ENCODE results near the gene HSPA12A.
"Not testable (repeated sequence)": the region's sequence is repeated elsewhere in the genome, so short reads cannot be mapped to it uniquely, and the experiment has no call there.

The HSPA12A gene

GRCh38 chr10:116719804-116720203 is 22.6 kb downstream of the HSPA12A start:
- no peak for DNase-seq (ENCODE audit: low read depth, low spot score)
- H3K27ac ChIP-seq: no peak overlapping the region

GRCh38 chr10:116718058-116718457 is 24.3 kb downstream of the HSPA12A start:
- DNase-seq (ENCODE audit: low read depth, low spot score): no peak
- H3K27ac ChIP-seq: no peak overlapping the region

- no peak overlapping the region for H3K27ac ChIP-seq
- no peak for DNase-seq (ENCODE audit: low read depth, low spot score)
Observed at GRCh38 chr10:116716381-116716780, 26.0 kb downstream of the HSPA12A start.

GRCh38 chr10:116715839-116716377 is 26.5 kb downstream of the HSPA12A start:
- no peak for DNase-seq (ENCODE audit: low read depth, low spot score)
- no peak overlapping the region for H3K27ac ChIP-seq

- H3K27ac ChIP-seq: no peak overlapping the region
- no peak for DNase-seq (ENCODE audit: low read depth, low spot score)
Observed at GRCh38 chr10:116715341-116715740, 27.0 kb downstream of the HSPA12A start.

GRCh38 chr10:116713846-116714245 is 28.5 kb downstream of the HSPA12A start:
- no peak overlapping the region for H3K27ac ChIP-seq
- DNase-seq (ENCODE audit: low read depth, low spot score): no peak

- H3K27ac ChIP-seq: no peak overlapping the region
- no peak for DNase-seq (ENCODE audit: low read depth, low spot score)
Observed at GRCh38 chr10:116712989-116713543, 29.3 kb downstream of the HSPA12A start.

GRCh38 chr10:116712519-116712918 is 29.8 kb downstream of the HSPA12A start:
- H3K27ac ChIP-seq: no peak overlapping the region
- no peak for DNase-seq (ENCODE audit: low read depth, low spot score)

- not testable (repeated sequence) for DNase-seq (ENCODE audit: low read depth, low spot score); H3K27ac ChIP-seq
Observed at GRCh38 chr10:116711803-116712202, 30.6 kb downstream of the HSPA12A start.

GRCh38 chr10:116710076-116710475 is 32.3 kb downstream of the HSPA12A start:
- no peak overlapping the region for H3K27ac ChIP-seq
- no peak for DNase-seq (ENCODE audit: low read depth, low spot score)

GRCh38 chr10:116708877-116709276 is 33.5 kb downstream of the HSPA12A start:
- no peak overlapping the region for H3K27ac ChIP-seq

GRCh38 chr10:116708391-116708821 is 34.0 kb downstream of the HSPA12A start:
- H3K27ac ChIP-seq: no peak overlapping the region
- DNase-seq (ENCODE audit: low read depth, low spot score): no peak

More at GRCh38 chr10:116708877-116709276, 33.5 kb downstream of the HSPA12A start:
- no peak for DNase-seq (ENCODE audit: low read depth, low spot score)

- no peak overlapping the region for H3K27ac ChIP-seq
- no peak for DNase-seq (ENCODE audit: low read depth, low spot score)
Observed at GRCh38 chr10:116707981-116708380, 34.4 kb downstream of the HSPA12A start.

- DNase-seq (ENCODE audit: low read depth, low spot score): no peak
- H3K27ac ChIP-seq: no peak overlapping the region
Observed at GRCh38 chr10:116706281-116706680, 36.1 kb downstream of the HSPA12A start.

GRCh38 chr10:116705498-116705897 is 36.9 kb downstream of the HSPA12A start:
- DNase-seq (ENCODE audit: low read depth, low spot score): no peak
- no peak overlapping the region for H3K27ac ChIP-seq

- no peak for DNase-seq (ENCODE audit: low read depth, low spot score)
- H3K27ac ChIP-seq: no peak overlapping the region
Observed at GRCh38 chr10:116704926-116705325, 37.4 kb downstream of the HSPA12A start.

- no peak overlapping the region for H3K27ac ChIP-seq
- no peak for DNase-seq (ENCODE audit: low read depth, low spot score)
Observed at GRCh38 chr10:116702165-116702564, 40.2 kb downstream of the HSPA12A start.

GRCh38 chr10:116699471-116700150 is 42.8 kb downstream of the HSPA12A start:
- no peak for DNase-seq (ENCODE audit: low read depth, low spot score)

GRCh38 chr10:116699049-116699448 is 43.3 kb downstream of the HSPA12A start:
- H3K27ac ChIP-seq: no peak overlapping the region
- no peak for DNase-seq (ENCODE audit: low read depth, low spot score)

More at GRCh38 chr10:116699471-116700150, 42.8 kb downstream of the HSPA12A start:
- no peak overlapping the region for H3K27ac ChIP-seq

- no peak overlapping the region for H3K27ac ChIP-seq
- DNase-seq (ENCODE audit: low read depth, low spot score): no peak
Observed at GRCh38 chr10:116698364-116698763, 44.0 kb downstream of the HSPA12A start.

GRCh38 chr10:116697816-116698215 is 44.5 kb downstream of the HSPA12A start:
- no peak overlapping the region for H3K27ac ChIP-seq
- no peak for DNase-seq (ENCODE audit: low read depth, low spot score)

GRCh38 chr10:116696919-116697318 is 45.4 kb downstream of the HSPA12A start:
- no peak for DNase-seq (ENCODE audit: low read depth, low spot score)
- no peak overlapping the region for H3K27ac ChIP-seq
